ENCODE results near the gene ARRDC3. TPM values are rescaled to one million over a fixed set of nuclear protein-coding genes. Genes with fewer than 3 reads are reported as not detected.

The ARRDC3 gene
- total and polyA plus RNA-seq, 2 experiments from 2014 or later: 11.9 to 16.5 TPM

- Histone ChIP-seq H3K27ac (ENCODE audit: low read depth) (no peak overlapping the region), H3K27me3 (ENCODE audit: insufficient read depth) (no peaks in the 10 kb centered on the region), H2AFZ (no peak overlapping the region), H3K4me3 (no peak overlapping the region), H3K4me1 (ENCODE audit: insufficient read depth) (peaks cover 7% of the 10 kb centered on the region), H3K4me2 (no peak overlapping the region), H3K9me2 (ENCODE audit: insufficient read depth) (no peaks in the 10 kb centered on the region), H3K79me2 (replicated peaks; ENCODE audit: insufficient read depth) (no peaks in the 10 kb centered on the region), H3F3A (replicated peaks; ENCODE audit: low read depth) (no peaks in the 10 kb centered on the region), H3K36me3 (ENCODE audit: insufficient read depth) (no peaks in the 10 kb centered on the region), H4K20me1 (replicated peaks; ENCODE audit: insufficient read depth) (no peaks in the 10 kb centered on the region)
- Mint-ChIP-seq H3K4me1 (peaks cover 10% of the 10 kb centered on the region), H3K27ac (no peak overlapping the region), H3K36me3 (ENCODE audit: low read depth) (no peaks in the 10 kb centered on the region), H3K9me3 (no peaks in the 10 kb centered on the region), H3K4me3 (no peak overlapping the region), H3K27me3 (ENCODE audit: insufficient read depth, low read depth, poor library complexity) (no peaks in the 10 kb centered on the region)
- no peak for DNase-seq (ENCODE audit: low spot score)
- ATAC-seq: no peak
- TF ChIP-seq, protein P1, sequence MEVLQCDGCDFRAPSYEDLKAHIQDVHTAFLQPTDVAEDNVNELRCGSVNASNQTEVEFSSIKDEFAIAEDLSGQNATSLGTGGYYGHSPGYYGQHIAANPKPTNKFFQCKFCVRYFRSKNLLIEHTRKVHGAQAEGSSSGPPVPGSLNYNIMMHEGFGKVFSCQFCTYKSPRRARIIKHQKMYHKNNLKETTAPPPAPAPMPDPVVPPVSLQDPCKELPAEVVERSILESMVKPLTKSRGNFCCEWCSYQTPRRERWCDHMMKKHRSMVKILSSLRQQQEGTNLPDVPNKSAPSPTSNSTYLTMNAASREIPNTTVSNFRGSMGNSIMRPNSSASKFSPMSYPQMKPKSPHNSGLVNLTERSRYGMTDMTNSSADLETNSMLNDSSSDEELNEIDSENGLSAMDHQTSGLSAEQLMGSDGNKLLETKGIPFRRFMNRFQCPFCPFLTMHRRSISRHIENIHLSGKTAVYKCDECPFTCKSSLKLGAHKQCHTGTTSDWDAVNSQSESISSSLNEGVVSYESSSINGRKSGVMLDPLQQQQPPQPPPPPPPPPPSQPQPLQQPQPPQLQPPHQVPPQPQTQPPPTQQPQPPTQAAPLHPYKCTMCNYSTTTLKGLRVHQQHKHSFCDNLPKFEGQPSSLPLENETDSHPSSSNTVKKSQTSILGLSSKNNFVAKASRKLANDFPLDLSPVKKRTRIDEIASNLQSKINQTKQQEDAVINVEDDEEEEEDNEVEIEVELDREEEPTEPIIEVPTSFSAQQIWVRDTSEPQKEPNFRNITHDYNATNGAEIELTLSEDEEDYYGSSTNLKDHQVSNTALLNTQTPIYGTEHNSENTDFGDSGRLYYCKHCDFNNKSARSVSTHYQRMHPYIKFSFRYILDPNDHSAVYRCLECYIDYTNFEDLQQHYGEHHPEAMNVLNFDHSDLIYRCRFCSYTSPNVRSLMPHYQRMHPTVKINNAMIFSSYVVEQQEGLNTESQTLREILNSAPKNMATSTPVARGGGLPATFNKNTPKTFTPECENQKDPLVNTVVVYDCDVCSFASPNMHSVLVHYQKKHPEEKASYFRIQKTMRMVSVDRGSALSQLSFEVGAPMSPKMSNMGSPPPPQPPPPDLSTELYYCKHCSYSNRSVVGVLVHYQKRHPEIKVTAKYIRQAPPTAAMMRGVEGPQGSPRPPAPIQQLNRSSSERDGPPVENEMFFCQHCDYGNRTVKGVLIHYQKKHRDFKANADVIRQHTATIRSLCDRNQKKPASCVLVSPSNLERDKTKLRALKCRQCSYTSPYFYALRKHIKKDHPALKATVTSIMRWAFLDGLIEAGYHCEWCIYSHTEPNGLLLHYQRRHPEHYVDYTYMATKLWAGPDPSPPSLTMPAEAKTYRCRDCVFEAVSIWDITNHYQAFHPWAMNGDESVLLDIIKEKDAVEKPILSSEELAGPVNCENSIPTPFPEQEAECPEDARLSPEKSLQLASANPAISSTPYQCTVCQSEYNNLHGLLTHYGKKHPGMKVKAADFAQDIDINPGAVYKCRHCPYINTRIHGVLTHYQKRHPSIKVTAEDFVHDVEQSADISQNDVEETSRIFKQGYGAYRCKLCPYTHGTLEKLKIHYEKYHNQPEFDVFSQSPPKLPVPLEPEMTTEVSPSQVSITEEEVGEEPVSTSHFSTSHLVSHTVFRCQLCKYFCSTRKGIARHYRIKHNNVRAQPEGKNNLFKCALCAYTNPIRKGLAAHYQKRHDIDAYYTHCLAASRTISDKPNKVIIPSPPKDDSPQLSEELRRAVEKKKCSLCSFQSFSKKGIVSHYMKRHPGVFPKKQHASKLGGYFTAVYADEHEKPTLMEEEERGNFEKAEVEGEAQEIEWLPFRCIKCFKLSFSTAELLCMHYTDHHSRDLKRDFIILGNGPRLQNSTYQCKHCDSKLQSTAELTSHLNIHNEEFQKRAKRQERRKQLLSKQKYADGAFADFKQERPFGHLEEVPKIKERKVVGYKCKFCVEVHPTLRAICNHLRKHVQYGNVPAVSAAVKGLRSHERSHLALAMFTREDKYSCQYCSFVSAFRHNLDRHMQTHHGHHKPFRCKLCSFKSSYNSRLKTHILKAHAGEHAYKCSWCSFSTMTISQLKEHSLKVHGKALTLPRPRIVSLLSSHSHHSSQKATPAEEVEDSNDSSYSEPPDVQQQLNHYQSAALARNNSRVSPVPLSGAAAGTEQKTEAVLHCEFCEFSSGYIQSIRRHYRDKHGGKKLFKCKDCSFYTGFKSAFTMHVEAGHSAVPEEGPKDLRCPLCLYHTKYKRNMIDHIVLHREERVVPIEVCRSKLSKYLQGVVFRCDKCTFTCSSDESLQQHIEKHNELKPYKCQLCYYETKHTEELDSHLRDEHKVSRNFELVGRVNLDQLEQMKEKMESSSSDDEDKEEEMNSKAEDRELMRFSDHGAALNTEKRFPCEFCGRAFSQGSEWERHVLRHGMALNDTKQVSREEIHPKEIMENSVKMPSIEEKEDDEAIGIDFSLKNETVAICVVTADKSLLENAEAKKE (CRISPR knock-in tag; IDR thresholded peaks at IDR 0.05): no peak
- TF ChIP-seq POLR2AphosphoS5 (IDR thresholded peaks at IDR 0.05; ENCODE audit: low read depth) (no peak), ZNF114 (CRISPR knock-in tag; IDR thresholded peaks at IDR 0.05) (no peak), CREB1 (CRISPR knock-in tag; IDR thresholded peaks at IDR 0.05; ENCODE audit: low read depth) (no peak), REST (IDR thresholded peaks at IDR 0.05; ENCODE audit: unreplicated experiment) (no peak), EZH2 (IDR thresholded peaks at IDR 0.05; ENCODE audit: low read depth, unreplicated experiment) (no peak), CTCF (conservative IDR thresholded peaks at IDR 0.05; ENCODE audit: low read depth in 2 of 2) (no peak), ETS1 (IDR thresholded peaks at IDR 0.05) (no peak), NANOG (IDR thresholded peaks at IDR 0.05; ENCODE audit: borderline replicate concordance) (no peak), STAT1 (IDR thresholded peaks at IDR 0.05; ENCODE audit: unreplicated experiment) (no peak), JUNB (IDR thresholded peaks at IDR 0.05; ENCODE audit: unreplicated experiment) (no peak)
Observed at GRCh38 chr5:91397791-91398190, 14.7 kb upstream of the ARRDC3 start.
